GM12891 (cell line): ENCODE data around the gene GABRB1.

Source experiments
- PAX5 ChIP-seq: IDR thresholded peaks from 2 replicates; pipeline ENCODE4 v1.6.1; 2011; ENCODE audit warnings: low read length, moderate library complexity, mild to moderate bottlenecking; ENCODE audit not compliant: insufficient read depth, severe bottlenecking
- POLR2A ChIP-seq: IDR thresholded peaks from 2 replicates; pipeline ENCODE4 v1.6.1; 2011; ENCODE audit warnings: low read depth, low read length, control low read depth
- POLR2AphosphoS5 ChIP-seq: IDR thresholded peaks from 2 replicates; pipeline ENCODE4 v1.6.1; 2011; ENCODE audit warnings: low read depth, low read length, control low read depth
- SPI1 ChIP-seq: IDR thresholded peaks from 2 replicates; pipeline ENCODE4 v1.6.1; 2011; ENCODE audit warnings: low read depth, low read length, control low read depth
- TAF1 ChIP-seq: IDR thresholded peaks from 2 replicates; pipeline ENCODE4 v1.6.1; 2011; ENCODE audit warnings: low read depth, low read length, control low read depth

DNA sequence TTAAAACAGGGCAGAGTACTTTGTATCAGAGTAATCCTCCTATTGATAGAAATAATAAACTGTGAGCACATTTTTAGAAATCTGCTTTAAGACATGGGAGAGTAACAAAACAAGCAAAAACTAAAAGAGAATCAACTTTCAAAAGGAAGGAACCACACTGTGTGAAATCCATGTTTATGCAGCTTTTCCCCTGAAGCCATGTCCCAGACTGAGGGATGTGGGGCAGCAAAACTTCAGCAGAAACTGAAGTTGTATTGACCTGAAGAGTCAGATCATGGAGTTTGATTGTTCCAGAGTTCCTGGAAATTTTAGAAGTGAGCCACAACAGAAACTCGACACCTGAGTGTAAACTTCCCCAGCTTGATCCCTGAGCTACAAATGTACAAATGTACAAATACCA lies 378.9 kb downstream of the GABRB1 start:
- TF ChIP-seq POLR2A: no peak
- no peak for TF ChIP-seq SPI1
- no peak for TF ChIP-seq POLR2AphosphoS5
- no peak for TF ChIP-seq TAF1
- TF ChIP-seq PAX5: no peak
